Fibroblast of pulmonary artery (primary cell): ENCODE measurements around the gene PELI2.

Experiments used
- DNase-seq: peaks from one replicate; pipeline ENCODE4 v3.0.0-alpha.2; 2010; ENCODE audit warnings: low read depth
- H3K4me3 ChIP-seq: replicated peaks from 2 replicates; pipeline ENCODE4 v1.5.1; 2011; ENCODE audit warnings: low read depth, mild to moderate bottlenecking, control low read depth, low read length, moderate library complexity
- TF ChIP-seq, protein P1 (sequence below): IDR thresholded peaks from 2 replicates; pipeline ENCODE4 v1.5.1; 2011; ENCODE audit warnings: mild to moderate bottlenecking, control low read depth, low read length, inconsistent platforms; ENCODE audit errors: missing control alignments

The PELI2 gene

GRCh38 chr14:56131865-56132833 is 13.9 kb downstream of the PELI2 start:
- H3K4me3 ChIP-seq = no peak overlapping the region
- TF ChIP-seq, protein P1, sequence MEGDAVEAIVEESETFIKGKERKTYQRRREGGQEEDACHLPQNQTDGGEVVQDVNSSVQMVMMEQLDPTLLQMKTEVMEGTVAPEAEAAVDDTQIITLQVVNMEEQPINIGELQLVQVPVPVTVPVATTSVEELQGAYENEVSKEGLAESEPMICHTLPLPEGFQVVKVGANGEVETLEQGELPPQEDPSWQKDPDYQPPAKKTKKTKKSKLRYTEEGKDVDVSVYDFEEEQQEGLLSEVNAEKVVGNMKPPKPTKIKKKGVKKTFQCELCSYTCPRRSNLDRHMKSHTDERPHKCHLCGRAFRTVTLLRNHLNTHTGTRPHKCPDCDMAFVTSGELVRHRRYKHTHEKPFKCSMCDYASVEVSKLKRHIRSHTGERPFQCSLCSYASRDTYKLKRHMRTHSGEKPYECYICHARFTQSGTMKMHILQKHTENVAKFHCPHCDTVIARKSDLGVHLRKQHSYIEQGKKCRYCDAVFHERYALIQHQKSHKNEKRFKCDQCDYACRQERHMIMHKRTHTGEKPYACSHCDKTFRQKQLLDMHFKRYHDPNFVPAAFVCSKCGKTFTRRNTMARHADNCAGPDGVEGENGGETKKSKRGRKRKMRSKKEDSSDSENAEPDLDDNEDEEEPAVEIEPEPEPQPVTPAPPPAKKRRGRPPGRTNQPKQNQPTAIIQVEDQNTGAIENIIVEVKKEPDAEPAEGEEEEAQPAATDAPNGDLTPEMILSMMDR = no peak
- DNase-seq = no peak

GRCh38 chr14:56133547-56133946 is 15.3 kb downstream of the PELI2 start:
- no peak for DNase-seq
- no peak overlapping the region for H3K4me3 ChIP-seq
- TF ChIP-seq, protein P1 = no peak

GRCh38 chr14:56135001-56135400 is 16.8 kb downstream of the PELI2 start:
- TF ChIP-seq, protein P1 = no peak
- no peak overlapping the region for H3K4me3 ChIP-seq
- DNase-seq = no peak

DNA sequence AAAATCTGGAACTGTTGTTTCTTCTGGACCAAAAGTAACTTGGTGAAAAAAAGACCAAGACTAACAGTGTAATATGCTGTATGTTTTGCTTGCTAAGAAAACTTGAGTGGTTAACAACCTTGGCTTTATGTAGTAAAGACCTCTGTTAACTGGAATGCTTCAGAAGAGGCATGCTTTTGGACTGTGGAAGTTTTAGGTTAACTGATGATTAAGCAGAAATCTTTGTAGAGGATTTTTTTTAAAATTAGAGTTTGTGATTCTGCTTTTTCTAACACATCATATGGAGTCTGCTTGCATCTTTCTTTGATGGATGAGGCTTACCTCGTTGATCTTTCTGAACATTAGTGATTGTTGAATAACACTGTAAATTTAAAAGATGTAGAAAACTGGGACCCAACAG is 17.5 kb downstream of the PELI2 start:
- TF ChIP-seq, protein P1 = no peak
- DNase-seq = no peak
- H3K4me3 ChIP-seq = no peak overlapping the region

DNA sequence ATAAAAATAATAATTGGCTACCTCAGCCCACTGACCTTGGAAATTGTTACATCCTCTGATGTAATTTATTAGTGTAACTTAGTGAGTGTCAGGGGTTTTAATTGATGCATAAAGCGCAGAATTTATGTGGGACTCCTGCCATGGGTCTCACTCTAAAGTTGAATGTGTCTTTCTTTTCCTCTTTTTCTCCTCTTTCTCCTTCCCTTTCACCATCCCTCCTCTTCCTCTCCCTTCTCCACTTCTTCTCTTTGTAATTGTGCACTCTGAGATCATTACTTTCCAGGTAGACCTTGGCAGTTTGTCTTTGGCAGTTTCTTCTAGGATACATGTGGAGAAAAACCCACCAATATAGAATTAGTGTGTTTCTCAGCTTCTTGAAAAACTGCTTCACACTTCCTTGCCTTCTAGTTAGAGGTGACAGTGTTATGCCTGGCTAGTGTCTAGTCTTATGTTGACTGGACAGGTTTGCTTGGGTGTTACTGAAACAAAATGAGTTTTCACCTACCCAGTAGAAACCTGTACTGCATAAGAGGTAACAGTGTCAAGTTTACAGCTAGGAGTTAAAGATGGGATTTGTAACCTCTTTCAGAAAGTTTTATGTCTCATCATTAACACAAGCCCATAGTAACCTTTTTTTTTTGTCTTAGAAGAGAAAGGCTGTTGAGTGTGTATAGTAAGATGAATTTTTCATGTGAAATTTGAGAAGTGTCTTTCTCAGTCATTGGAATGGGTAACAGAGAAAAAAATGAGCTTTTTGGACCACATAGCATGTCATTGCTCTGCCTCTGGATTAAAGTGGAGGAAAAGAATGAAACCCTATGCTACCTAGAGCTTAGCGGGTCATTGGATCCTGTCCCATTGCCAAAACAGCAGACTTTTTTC is 18.6 kb downstream of the PELI2 start:
- TF ChIP-seq, protein P1 = no peak
- no peak overlapping the region for H3K4me3 ChIP-seq
- no peak for DNase-seq

- TF ChIP-seq, protein P1 = no peak
- DNase-seq = no peak
- no peak overlapping the region for H3K4me3 ChIP-seq
These were observed 19.2 kb downstream of the PELI2 start for GRCh38 chr14:56137453-56137807.
